Coronary artery (tissue), 2 donors: ENCODE data around the gene CD247.

Experiments
- DNase-seq: peaks from one replicate; pipeline ENCODE4 v3.0.0-alpha.2; 2017; ENCODE audit warnings: low spot score
- H3K27ac ChIP-seq, 2 donors: fragments of 200-600 bp; sonication (generic); one replicate each; pipeline ENCODE4 v1.5.1; 2016 to 2019
- H3K4me3 ChIP-seq: fragments of 200-600 bp; sonication (generic); 2 replicates; pipeline ENCODE4 v1.5.1; 2016; ENCODE audit warnings: mild to moderate bottlenecking, moderate library complexity
- TF ChIP-seq, protein P1 (sequence below): fragments of 200-600 bp; sonication (generic); IDR thresholded peaks from one replicate; pipeline ENCODE4 v1.5.1; 2019; ENCODE audit warnings: antibody characterized with exemption

The CD247 gene

DNA sequence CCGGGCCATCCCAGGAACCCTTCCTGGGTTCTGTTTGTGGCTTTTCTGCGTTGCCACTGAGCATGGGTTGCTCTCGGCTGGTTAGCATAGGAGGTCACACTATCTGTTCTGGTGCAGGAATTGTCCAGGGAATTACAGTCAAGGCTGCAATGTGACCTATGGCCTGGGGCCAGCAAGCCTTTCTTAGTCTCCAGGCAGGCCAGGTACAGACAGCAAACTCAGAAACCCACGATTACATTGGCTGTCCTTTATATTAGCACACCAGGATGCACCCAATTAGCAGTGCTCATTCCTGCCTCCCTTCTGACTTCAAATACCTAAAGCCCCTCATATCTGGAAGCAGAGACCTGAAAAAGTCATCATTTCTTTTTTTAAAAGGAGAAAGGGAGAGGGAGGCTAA is 55.2 kb downstream of the CD247 start:
- no peak for DNase-seq
- Histone ChIP-seq H3K4me3 (no peak overlapping the region), H3K27ac (no peak overlapping the region)
- TF ChIP-seq, protein P1, sequence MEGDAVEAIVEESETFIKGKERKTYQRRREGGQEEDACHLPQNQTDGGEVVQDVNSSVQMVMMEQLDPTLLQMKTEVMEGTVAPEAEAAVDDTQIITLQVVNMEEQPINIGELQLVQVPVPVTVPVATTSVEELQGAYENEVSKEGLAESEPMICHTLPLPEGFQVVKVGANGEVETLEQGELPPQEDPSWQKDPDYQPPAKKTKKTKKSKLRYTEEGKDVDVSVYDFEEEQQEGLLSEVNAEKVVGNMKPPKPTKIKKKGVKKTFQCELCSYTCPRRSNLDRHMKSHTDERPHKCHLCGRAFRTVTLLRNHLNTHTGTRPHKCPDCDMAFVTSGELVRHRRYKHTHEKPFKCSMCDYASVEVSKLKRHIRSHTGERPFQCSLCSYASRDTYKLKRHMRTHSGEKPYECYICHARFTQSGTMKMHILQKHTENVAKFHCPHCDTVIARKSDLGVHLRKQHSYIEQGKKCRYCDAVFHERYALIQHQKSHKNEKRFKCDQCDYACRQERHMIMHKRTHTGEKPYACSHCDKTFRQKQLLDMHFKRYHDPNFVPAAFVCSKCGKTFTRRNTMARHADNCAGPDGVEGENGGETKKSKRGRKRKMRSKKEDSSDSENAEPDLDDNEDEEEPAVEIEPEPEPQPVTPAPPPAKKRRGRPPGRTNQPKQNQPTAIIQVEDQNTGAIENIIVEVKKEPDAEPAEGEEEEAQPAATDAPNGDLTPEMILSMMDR: no peak

DNA sequence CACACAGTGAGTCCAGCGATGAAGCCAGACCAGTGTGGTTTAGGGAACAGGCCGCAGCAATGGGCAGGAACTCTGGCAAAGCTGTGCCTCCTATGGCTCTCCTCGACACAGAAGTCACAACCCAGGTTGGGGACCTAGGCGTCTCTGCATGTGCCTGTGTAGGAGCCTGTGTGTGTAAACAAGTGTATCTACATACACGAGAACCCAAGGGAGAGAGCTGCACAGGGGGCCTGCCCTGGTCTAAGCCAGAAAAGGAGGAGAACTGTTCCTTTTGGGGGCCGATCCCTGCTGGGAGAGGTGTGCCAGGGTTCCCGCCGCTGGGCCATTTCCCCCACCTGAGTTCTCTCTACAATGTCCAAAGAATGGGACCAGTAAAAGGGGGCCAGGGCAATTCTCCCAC is 56.0 kb downstream of the CD247 start:
- Histone ChIP-seq H3K4me3 (no peak overlapping the region), H3K27ac (no peak overlapping the region)
- TF ChIP-seq, protein P1: no peak
- DNase-seq: no peak

- Histone ChIP-seq H3K27ac (no peak overlapping the region), H3K4me3 (no peak overlapping the region)
- TF ChIP-seq, protein P1: no peak
- DNase-seq: no peak
Measured at GRCh38 chr1:167460836-167461235, 57.5 kb downstream of the CD247 start.

- TF ChIP-seq, protein P1: no peak
- H3K4me3 ChIP-seq: no peak overlapping the region
- H3K27ac ChIP-seq: no peak overlapping the region
- DNase-seq: no peak
Measured at GRCh38 chr1:167457936-167458584, 60.3 kb downstream of the CD247 start.

- TF ChIP-seq, protein P1: no peak
- Histone ChIP-seq H3K4me3 (no peak overlapping the region), H3K27ac (no peak overlapping the region)
- DNase-seq: no peak
Measured at GRCh38 chr1:167456926-167457325, 61.4 kb downstream of the CD247 start.

DNA sequence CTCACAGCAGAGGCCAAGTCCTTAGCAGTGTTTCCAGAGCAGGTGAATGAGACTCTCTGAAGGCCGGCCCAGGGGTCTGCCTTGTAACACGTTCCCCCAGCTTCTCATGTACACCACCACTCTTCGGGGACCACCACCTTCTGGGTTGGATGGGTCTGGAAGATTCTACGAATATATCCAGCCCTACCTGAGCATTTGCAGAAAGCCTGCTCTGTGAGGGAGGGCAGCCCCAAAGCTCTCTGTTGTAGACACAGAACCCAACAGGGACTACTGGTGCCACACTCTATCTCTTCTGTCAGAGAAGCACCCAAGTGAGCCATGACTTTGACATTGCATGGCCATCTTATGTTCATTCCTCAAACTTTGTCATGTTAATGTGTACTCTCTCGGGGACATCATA is 61.8 kb downstream of the CD247 start:
- TF ChIP-seq, protein P1: no peak
- no peak for DNase-seq
- H3K4me3 ChIP-seq: peak overlapping the region; percentile 76
- H3K27ac ChIP-seq: peak overlapping the region in 1 of 2 donors; percentile 82

GRCh38 chr1:167455786-167456446 is 62.4 kb downstream of the CD247 start:
- no peak for DNase-seq
- TF ChIP-seq, protein P1: no peak

More at GRCh38 chr1:167455786-167456446, 62.4 kb downstream of the CD247 start:
- peak overlapping the region; percentile 76 for H3K4me3 ChIP-seq
- H3K27ac ChIP-seq: peak overlapping the region; percentile 79 to 82
